Stimulated activated CD8-positive, alpha-beta memory T cell treated with anti-CD3 and anti-CD28 coated beads, Interleukin-12 subunit alpha, Interleukin-12 subunit beta, amount 100 ng/mL, for 24 hours (primary cell): ENCODE measurements around the gene RASIP1.
A peak's percentile ranks its signal among the peaks of the same experiment; 100 is the strongest.
"Not testable (repeated sequence)": the region's sequence is repeated elsewhere in the genome, so short reads cannot be mapped to it uniquely, and the experiment has no call there.

Source experiments
- DNase-seq: peaks from one replicate; pipeline ENCODE4 v3.0.0-alpha.2; 2020; ENCODE audit errors: extremely low read depth

RASIP1 gene

DNA sequence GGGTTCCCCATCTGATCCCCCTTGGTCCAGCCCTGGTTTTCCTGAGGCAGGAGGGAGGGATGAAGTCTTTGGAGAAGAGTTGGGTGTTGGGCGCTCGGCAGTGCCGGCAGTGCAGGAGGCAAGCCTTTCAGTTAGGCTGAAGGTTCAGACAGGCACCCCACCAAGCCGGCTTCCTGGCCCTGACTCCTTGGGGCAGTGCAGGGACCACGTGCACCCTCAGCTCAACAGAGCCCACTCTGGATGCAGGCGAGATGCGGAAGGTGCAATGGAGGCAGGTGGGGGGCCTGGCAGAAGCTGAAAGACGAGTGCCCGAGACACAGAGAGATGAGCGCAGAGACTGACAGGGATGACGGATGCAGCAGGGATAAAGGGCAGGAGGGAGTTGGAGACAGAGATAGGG lies 31.9 kb downstream of the RASIP1 start:
- no peak for DNase-seq

DNA sequence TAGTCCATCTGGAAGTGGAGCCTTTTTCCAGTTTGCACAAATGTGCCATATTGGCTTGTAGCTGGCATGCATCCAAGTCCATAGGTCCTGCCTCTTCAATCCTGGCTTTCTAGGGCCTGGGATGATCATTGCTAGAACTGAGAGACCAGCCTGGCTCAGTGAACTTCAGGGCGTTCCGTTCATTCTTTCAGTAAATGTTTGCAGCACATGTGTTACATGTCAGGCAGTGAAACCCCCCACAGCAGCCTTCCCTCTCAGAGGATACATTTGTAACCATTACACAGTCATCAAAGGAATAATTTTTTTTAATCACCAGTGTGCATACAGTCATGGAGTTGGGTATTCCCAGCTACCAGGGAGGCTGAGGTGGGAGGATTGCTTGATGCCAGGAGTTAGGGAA lies 35.0 kb downstream of the RASIP1 start:
- DNase-seq, result no peak

DNA sequence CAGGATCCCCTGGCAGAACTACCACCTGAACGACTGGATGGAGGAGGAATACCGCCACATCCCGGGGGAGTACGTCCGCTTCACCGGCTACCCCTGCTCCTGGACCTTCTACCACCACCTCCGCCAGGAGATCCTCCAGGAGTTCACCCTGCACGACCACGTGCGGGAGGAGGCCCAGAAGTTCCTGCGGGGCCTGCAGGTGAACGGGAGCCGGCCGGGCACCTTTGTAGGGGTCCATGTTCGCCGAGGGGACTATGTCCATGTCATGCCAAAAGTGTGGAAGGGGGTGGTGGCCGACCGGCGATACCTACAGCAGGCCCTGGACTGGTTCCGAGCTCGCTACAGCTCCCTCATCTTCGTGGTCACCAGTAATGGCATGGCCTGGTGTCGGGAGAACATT lies 37.1 kb downstream of the RASIP1 start:
- no peak for DNase-seq

DNA sequence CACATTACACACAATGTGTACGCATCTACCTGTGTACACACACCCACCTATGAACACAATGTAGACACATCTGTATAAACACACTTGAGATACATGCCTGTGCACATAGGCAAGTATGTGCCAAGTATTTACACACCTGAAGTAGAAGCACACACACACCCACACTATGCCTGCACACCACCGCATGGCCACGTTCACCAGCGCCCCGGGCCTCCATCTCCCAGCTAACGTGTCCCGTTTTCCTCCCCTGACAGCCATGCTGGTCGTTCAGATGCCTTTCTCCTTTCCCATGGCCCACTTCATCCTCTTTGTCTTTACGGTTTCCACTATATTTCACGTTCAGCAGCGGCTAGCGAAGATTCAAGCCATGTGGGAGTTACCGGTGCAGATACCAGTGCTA lies 37.7 kb downstream of the RASIP1 start:
- DNase-seq, result no peak

DNA sequence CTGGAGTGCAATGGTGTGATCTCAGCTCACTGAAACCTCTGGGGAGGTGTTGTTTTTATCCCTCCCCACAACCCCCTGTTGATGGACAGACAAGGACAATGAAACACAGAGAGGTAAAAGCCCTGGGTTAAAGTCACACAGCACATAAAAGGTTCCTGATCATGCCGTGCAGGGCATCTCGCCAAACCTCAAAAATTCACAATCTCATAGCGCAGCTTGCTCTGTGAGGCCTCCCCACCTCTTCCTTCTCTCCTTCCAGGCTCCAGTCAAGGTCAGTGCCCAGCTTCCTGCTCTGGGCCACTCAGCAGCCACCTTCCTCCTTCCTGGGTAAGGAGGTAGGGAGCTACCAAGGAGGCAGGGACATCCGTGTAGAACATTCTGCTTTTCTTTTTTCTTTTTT lies 42.4 kb downstream of the RASIP1 start:
- DNase-seq, result no peak

DNA sequence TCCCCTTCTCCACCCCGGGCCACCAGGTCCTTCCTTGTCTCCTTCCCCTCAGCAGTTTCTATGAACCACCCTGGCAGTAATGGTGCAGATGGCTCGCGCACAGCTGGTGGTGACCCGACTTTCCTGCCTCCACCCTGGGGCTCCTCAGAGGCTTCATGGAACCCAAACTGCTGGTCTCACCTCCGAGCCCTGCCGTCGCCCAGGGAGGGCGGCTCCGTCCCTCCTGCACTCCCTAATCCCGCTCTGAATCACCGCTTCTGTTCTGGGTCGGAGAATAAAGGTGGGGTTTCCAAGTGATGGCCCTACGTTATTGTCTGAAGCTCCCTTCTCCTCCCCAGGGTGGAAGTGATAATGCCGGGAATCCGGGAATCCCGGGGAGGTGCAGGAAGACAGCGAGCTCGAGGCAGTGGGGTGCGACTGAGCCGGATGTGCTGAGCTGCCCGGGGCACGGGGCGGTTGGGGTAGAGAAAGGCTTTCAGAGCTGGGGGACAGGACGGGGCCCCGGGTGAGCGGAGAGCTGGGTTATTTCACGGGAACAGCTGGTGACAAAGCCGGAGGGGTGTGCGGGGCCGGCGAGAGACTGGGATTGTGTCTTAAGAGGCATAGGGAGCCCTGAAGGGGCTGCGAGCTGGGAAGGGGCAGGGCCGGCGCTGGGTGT lies 43.9 kb downstream of the RASIP1 start:
- DNase-seq, result no peak

DNA sequence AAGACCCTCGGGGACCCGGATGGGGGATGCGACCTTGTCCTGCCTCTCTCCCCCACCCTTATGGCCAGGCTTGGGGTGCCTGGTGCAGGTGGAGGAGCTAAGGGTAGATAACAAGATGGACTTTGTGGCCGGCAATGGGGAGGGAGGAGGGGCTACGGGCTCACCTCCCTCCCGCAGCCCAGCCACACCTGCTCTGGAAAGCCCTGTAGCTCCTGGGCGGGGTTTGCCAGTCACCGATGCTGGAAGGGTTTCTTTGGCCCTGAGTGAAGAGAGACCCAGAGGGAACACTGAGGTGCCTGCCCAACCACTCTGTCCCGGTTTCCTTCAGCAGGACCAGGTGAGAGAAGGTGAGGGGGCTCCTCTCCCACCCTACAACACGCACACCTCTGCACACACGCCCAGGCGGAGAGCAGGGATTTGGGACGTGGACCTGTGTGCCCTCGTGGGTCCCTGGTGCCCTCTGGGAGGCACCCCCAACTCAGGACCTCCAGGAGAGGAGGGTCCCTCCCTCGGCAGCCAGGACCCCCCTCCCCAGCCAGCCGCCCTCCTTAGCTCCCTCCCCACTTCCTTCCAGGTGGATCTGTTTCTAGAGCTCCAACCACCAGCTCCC lies 44.6 kb downstream of the RASIP1 start, which contains the start of gene FUT2:
Gene FUT2, plus strand, starts transcription at position 229 of the 610 bp plus-strand sequence. CDS start 6,986 bp downstream, outside the sequence.
- no peak for DNase-seq

DNA sequence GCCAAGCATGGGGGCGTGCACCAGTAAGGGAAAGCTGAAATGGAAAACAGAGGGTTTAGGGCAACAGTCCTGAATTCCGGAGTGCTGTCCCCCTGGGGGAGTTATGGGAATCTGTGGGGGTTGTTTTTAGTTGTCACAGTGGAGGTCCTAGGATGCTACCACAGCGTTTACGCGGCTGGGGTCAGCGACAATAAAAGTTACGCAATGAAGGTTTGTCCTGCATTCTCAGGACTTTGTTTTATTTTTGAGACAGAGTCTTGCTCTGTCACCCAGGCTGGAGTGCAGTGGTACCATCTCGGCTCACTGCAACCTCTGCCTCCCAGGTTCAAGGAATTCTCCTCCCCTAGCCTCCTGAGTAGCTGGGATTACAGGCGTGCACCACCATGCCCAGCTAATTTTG lies 46.8 kb downstream of the RASIP1 start:
- not testable (repeated sequence) for DNase-seq

DNA sequence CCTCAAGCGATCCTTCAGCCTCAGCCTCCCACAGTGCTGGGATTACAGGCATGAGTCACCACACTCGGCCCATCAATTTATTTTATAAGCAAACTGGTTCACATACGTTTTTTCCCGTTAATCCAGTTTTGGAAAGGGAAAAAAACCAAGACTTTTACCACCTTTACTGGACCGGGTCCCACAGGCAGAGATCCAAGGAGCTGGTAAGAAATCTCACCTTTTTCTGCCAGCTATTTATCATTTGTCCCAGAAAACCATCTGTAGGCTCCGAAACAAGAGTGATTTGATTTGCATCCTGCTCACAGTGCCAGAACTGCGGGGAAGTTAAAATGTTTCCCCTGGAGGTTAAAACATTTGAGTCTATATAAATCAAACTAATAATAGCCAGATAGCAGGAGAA lies 51.0 kb downstream of the RASIP1 start:
- DNase-seq, result no peak

DNA sequence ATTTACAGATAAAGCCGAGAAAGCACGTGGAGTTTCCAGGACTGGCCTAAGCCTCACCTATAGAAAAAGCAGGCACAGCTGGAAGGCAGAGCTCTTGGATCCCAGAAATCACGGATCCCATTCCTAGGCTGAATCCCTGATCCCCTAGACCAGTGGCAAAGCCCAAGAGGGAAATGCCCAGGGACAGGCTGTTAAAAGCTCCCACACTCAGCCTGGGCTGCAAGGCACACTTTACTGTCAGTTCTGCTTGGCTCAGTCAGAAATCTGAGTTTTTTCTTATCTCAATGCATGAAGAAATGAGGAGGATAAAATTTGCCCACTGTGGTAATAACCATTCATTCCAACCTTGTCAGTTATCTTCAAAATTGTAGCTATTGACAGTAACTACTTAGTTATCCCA lies 52.6 kb downstream of the RASIP1 start:
- DNase-seq, result no peak

DNA sequence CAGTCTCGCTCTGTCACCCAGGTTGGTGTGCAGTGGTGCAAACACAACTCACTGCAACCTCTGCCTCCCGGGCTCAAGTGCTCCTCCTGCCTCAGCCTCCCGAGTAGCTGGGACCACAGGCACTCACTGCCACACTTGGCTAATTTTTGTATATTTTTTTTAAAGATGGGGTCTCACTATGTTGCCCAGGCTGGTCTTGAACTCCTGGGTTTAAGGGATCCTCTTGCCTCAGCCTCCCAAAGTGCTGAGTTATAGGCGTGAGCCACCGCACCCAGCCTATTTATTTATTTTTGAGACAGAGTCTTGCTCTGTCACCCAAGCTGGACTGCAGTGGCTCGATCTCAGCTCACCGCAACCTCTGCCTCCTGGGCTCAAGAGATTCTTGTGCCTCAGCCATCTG lies 53.8 kb downstream of the RASIP1 start:
- DNase-seq, result not testable (repeated sequence)

DNA sequence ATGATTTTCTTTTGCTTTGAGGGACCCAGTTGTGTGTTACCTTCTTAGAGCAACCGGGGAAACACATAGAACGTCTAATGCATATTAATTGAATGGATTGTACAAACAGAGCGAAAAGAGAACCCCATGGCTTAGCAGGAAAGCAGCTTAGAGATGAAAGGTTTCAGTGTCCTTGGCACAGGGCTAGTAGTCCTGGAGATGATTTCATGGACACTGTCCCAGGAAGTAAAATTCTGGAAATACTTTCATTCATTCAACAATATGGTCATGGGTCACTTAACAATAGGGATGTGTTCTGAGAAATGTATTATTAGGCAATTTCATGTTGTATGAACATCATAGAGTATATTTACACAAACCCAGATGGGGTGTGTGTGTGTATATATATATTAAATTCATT lies 54.3 kb downstream of the RASIP1 start:
- no peak for DNase-seq

DNA sequence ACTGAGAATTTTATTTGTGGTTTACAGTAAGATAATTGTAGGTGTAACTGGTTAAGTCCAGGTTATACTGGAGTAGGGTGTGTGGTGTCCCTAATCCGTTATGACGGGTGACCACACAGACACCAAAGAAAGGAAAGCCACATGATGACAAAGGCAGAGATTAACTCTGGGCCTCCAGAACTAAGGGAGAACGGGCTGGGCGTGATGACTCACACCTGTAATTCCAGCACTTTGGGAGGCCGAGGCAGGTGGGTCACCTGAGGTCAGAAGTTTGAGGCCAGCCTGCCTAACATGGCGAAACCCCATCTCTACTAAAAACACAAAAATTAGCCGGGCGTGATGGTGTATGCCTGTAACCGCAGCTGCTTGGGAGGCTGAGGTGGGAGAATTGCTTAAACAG lies 54.8 kb downstream of the RASIP1 start:
- no peak for DNase-seq

DNA sequence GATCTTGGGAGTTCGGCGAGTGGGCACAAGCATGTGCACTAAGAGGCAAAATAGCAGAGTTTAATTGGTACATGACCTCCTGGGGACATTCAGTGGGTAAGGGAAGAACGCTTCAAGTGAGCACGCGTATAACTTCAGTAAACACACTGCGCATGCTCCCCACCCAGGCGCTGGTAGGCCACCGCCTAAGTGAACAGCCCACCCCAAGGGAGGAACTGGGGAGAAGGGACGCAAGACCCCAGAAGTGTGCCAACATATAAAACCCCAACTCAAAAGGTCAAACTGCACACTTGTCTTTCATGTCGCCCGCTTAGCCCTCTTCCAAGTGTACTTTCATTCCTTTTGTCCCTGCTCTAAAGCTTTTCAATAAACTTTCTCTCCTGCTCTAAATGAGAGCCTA lies 57.1 kb downstream of the RASIP1 start:
- DNase-seq, result no peak

DNA sequence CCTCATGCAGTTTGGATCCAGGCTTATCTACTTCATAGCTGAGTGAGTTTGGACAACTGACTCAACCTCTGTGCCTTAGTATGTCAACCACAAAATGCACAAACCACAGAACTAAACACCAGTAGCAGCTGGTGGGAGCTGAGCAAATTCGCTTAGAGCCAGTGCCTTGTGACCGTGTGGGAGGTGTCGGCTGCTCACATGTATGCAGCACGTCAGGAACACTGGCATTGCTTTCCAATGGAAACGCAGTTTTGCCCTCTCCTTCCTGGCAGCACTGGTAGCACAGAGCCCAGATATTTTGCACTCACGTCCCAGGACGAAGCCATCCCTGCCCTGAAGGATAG lies 59.3 kb downstream of the RASIP1 start:
- DNase-seq, result no peak

DNA sequence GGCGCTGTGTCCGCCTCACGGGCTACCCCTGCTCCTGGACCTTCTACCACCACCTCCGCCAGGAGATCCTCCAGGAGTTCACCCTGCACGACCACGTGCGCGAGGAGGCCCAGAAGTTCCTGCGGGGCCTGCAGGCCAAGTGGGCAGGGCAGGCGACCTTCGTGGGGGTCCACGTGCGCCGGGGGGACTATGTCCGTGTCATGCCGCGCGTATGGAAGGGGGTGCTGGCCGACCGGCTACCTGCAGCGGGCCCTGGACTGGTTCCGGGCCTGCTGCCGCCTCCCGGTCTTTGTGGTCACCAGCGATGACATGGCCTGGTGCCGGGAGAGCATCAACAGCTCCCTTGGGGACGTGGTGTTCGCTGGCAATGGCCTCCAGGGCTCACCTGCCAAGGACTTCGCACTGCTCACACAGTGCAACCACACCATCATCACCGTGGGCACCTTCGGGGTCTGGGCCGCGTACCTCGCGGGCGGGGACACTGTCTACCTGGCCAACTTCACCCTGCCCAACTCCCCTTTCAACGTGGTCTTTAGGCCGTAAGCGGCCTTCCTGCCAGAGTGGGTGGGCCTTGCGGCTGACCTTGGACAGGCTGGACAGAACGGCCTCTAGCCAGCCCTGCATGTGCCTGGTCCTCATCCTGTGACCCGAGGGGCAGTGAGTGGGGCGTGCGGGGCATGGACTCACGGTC lies 59.8 kb downstream of the RASIP1 start:
- no peak for DNase-seq

DNA sequence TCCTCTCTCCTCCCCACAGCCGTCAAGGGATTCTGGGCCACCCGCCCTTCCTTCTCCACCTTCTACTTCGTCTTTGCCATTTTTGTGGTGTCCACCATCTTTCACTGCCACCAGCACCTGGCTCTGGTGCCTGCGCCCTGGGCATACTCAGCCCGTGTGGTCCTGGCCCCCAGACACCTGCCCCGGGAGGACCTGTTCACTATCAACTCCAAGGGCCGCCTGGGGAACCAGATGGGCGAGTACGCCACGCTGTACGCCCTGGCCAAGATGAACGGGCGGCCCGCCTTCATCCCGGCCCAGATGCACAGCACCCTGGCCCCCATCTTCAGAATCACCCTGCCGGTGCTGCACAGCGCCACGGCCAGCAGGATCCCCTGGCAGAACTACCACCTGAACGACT lies 60.4 kb downstream of the RASIP1 start:
- DNase-seq, result not testable (repeated sequence)

DNA sequence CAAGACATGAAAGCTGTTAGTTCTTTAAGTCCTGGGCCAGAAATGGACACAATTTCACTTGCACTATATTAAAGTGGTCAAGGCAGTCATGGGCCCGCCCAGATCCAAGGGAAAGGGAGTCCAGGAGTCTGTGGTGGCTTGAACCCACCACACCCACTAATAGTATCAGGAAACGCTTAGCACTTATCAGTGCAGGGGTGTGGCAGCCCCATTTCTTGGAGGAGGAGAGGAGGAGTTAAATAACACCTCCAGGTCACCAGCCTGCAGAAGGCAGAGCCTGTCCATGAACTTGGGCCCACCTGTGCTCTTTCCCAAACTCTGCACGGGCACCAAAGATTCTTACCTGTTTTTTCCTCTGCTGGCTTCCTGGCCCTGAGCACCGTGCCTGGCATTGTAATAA lies 62.2 kb downstream of the RASIP1 start:
- DNase-seq, result no peak

DNA sequence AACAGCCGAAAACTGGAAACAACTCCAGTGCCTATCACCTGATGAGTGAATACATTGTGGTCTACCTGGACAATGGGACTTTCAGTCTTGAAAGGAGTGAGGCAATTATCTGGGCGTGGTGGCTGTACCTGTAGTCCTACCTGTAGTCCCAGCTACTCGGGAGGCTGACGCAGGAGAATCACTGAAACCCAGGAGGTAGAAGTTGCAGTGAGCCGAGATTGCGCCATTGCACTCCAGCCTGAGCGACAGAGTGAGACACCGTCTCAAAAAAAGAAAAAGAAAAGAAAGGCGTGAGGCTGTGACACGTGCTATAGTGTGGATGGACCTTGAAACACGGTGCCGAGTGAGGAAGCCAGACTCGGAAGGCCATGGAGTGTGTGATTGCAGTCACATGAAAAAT lies 63.5 kb downstream of the RASIP1 start:
- no peak for DNase-seq

DNA sequence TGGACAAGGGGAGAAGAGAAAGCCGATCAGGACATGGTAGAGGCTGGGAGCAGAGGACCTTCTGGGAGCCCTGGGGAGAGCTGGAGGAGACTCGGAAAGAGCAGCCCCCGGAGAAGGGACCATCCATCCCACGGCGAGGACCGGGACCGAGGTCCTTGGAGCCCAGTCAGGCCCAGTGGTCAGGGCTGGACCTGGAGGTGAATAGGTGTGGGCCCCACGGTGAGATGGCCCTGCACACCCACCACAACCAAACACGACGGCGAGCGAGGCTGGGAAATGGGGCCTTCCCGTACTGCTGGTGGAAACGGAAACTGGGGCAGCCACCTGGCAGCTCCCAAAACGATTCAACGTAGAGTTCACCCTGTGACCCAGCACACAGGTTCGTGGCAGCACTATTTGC lies 63.9 kb downstream of the RASIP1 start:
- no peak for DNase-seq

DNA sequence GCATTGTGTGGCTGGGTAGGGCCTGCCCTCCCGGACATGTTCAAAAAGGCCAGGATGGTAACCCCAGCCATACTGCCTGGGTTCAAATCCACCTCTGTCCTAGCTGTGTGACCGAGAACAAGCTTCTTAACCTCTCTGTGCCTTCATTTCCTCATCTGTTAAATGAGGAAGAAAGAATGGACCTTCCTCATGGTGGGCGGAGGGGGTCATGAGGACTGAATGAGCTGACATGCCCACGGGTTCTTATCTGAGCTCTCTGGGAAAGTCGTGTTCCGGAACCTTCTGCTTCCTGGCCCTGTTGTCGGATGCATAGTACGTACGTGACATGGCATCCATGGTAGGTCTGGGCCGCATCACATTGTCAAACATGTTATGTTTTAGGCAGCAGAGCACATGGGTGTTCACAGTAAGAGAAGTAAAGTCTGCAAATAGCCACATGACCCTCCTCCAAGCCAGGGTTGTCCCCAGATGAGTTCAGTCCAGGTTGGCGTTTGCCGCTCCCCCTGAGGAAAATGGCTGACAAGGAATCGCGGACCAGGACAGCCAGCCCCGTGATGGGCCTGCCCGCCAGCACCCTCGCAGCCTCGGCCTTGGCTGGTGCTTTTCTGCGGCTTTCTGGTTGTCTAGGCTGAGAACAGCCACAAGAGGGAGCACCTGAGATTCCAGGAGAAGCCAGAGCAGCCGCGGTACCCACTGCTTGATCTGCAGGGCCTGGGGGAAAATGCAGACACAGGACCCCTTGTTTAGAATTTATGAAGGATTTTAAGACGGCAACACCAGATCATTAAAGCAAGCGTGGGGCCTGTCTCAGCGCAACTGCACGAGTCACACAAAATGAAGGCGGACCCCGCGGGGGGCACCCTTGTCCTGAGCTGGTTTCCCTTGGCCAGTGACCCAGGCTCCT lies 65.2 kb downstream of the RASIP1 start:
- peak; percentile 21 for DNase-seq

DNA sequence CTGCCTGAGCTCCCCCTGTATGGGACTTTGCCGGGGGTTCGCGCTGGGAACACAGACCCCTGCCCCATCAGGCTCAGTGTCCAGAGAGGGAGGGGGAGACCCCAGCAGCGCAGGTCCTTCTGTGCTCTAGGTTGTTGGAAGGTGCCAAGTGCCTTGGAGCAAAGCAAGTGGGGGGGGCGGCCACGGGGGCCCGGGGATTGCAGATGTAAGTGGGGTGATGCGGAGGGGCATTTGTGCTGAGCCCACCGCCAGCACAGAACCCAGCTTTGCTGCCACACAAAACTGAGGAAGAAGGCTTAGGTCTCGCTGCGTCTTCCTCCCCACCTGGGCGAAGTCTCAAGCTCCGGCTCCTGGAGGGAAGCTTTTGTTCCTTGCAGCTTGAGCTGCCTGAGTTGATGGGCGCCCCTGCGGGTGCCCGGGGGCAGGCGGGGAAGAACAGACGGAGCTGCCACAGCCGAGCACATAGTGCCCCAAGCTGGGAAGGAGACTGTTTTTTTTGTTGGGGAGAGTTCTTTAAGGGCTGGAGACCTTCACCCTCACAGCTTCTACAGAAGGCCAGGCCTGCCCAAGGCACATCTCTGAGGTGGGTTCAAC lies 66.1 kb downstream of the RASIP1 start:
- DNase-seq, result no peak
